ENCODE data around the gene ZC3H11A. TPM values are rescaled to one million over a fixed set of nuclear protein-coding genes. Genes with fewer than 3 reads are reported as not detected.
A peak's percentile ranks its signal among the peaks of the same experiment; 100 is the strongest.

ZC3H11A gene
- total RNA-seq, 1 experiment from 2014 or later: 75.2 TPM

DNA sequence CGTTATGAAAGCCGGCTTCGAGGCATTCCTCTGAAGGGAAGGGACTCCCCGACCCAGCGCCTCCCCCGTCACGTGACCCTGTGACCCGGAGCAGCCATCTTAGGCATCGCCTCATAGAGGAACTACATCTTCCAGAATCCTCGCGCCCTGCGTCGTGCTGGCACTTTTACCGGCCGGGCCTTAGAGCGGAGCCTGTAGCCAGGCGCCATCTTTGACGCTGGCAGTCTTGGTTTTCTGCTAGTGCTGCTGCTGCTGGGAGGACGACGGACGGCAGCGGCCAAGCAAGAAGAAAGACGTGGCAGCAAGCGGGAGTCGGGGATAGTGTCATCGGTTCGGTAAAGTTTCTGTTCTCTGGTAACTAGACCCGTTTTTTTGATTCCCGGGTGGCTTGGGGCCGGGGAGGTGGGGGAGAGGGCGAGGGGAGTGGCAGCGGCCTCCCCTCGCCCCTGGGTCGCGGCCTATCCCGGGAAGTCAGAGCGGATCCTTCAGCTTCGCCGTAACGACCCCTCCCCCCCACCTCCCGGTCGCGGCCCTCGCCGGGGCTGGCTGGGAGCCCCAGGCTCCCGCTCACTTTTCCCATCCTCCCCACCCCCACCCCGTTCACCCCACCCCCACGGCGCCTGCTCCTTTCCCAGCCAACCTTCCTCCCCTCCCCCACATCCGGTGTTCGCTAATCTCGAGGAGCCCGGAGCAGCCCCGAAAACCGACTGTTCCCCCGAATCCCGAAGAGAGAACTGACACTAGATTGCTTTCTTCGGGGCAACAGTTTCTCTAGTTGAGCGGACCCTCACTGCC is at the start of gene ZC3H11A, which contains the start of gene ZBED6 (continued):
- TF ChIP-seq, protein P1, sequence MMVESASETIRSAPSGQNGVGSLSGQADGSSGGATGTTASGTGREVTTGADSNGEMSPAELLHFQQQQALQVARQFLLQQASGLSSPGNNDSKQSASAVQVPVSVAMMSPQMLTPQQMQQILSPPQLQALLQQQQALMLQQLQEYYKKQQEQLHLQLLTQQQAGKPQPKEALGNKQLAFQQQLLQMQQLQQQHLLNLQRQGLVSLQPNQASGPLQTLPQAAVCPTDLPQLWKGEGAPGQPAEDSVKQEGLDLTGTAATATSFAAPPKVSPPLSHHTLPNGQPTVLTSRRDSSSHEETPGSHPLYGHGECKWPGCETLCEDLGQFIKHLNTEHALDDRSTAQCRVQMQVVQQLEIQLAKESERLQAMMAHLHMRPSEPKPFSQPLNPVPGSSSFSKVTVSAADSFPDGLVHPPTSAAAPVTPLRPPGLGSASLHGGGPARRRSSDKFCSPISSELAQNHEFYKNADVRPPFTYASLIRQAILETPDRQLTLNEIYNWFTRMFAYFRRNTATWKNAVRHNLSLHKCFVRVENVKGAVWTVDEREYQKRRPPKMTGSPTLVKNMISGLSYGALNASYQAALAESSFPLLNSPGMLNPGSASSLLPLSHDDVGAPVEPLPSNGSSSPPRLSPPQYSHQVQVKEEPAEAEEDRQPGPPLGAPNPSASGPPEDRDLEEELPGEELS (CRISPR knock-in tag; IDR thresholded peaks at IDR 0.05): no peak
- TF ChIP-seq MYBL2 (CRISPR knock-in tag; IDR thresholded peaks at IDR 0.05) (peak; percentile 50; the same call in 1 of the 2 replicates), RORB (CRISPR knock-in tag; IDR thresholded peaks at IDR 0.05) (no peak), SP1 (CRISPR knock-in tag; conservative IDR thresholded peaks at IDR 0.05) (peak; percentile 43; the same call in 1 of the 2 replicates), ESRRA (CRISPR knock-in tag; IDR thresholded peaks at IDR 0.05; ENCODE audit: borderline replicate concordance) (no peak), NFATC4 (CRISPR knock-in tag; IDR thresholded peaks at IDR 0.05) (no peak), ZNF416 (CRISPR knock-in tag; IDR thresholded peaks at IDR 0.05) (no peak), ZNF423 (CRISPR knock-in tag; IDR thresholded peaks at IDR 0.05) (no peak), IRF2 (CRISPR knock-in tag; IDR thresholded peaks at IDR 0.05; ENCODE audit: borderline replicate concordance, low read depth) (no peak), ATF1 (CRISPR knock-in tag; IDR thresholded peaks at IDR 0.05) (no peak), ZNF121 (CRISPR knock-in tag; IDR thresholded peaks at IDR 0.05) (no peak), FOXJ3 (CRISPR knock-in tag; IDR thresholded peaks at IDR 0.05; ENCODE audit: borderline replicate concordance) (no peak), CREM (CRISPR knock-in tag; IDR thresholded peaks at IDR 0.05) (peak; percentile 60; the same call in 1 of the 2 replicates), NR1H2 (CRISPR knock-in tag; IDR thresholded peaks at IDR 0.05) (no peak), ETV6 (CRISPR knock-in tag; IDR thresholded peaks at IDR 0.05) (peak; percentile 75)
- TF ChIP-seq, protein P2, sequence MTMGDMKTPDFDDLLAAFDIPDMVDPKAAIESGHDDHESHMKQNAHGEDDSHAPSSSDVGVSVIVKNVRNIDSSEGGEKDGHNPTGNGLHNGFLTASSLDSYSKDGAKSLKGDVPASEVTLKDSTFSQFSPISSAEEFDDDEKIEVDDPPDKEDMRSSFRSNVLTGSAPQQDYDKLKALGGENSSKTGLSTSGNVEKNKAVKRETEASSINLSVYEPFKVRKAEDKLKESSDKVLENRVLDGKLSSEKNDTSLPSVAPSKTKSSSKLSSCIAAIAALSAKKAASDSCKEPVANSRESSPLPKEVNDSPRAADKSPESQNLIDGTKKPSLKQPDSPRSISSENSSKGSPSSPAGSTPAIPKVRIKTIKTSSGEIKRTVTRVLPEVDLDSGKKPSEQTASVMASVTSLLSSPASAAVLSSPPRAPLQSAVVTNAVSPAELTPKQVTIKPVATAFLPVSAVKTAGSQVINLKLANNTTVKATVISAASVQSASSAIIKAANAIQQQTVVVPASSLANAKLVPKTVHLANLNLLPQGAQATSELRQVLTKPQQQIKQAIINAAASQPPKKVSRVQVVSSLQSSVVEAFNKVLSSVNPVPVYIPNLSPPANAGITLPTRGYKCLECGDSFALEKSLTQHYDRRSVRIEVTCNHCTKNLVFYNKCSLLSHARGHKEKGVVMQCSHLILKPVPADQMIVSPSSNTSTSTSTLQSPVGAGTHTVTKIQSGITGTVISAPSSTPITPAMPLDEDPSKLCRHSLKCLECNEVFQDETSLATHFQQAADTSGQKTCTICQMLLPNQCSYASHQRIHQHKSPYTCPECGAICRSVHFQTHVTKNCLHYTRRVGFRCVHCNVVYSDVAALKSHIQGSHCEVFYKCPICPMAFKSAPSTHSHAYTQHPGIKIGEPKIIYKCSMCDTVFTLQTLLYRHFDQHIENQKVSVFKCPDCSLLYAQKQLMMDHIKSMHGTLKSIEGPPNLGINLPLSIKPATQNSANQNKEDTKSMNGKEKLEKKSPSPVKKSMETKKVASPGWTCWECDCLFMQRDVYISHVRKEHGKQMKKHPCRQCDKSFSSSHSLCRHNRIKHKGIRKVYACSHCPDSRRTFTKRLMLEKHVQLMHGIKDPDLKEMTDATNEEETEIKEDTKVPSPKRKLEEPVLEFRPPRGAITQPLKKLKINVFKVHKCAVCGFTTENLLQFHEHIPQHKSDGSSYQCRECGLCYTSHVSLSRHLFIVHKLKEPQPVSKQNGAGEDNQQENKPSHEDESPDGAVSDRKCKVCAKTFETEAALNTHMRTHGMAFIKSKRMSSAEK (CRISPR knock-in tag; IDR thresholded peaks at IDR 0.05; ENCODE audit: borderline replicate concordance): no peak
- TF ChIP-seq, protein P3, sequence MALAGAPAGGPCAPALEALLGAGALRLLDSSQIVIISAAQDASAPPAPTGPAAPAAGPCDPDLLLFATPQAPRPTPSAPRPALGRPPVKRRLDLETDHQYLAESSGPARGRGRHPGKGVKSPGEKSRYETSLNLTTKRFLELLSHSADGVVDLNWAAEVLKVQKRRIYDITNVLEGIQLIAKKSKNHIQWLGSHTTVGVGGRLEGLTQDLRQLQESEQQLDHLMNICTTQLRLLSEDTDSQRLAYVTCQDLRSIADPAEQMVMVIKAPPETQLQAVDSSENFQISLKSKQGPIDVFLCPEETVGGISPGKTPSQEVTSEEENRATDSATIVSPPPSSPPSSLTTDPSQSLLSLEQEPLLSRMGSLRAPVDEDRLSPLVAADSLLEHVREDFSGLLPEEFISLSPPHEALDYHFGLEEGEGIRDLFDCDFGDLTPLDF (CRISPR knock-in tag; IDR thresholded peaks at IDR 0.05): no peak
- TF ChIP-seq, protein P4, sequence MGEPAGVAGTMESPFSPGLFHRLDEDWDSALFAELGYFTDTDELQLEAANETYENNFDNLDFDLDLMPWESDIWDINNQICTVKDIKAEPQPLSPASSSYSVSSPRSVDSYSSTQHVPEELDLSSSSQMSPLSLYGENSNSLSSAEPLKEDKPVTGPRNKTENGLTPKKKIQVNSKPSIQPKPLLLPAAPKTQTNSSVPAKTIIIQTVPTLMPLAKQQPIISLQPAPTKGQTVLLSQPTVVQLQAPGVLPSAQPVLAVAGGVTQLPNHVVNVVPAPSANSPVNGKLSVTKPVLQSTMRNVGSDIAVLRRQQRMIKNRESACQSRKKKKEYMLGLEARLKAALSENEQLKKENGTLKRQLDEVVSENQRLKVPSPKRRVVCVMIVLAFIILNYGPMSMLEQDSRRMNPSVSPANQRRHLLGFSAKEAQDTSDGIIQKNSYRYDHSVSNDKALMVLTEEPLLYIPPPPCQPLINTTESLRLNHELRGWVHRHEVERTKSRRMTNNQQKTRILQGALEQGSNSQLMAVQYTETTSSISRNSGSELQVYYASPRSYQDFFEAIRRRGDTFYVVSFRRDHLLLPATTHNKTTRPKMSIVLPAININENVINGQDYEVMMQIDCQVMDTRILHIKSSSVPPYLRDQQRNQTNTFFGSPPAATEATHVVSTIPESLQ (CRISPR knock-in tag; IDR thresholded peaks at IDR 0.05): no peak
- TF ChIP-seq, protein P5, sequence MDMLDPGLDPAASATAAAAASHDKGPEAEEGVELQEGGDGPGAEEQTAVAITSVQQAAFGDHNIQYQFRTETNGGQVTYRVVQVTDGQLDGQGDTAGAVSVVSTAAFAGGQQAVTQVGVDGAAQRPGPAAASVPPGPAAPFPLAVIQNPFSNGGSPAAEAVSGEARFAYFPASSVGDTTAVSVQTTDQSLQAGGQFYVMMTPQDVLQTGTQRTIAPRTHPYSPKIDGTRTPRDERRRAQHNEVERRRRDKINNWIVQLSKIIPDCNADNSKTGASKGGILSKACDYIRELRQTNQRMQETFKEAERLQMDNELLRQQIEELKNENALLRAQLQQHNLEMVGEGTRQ (CRISPR knock-in tag; IDR thresholded peaks at IDR 0.05): peak; percentile 98
- TF ChIP-seq, protein P6, sequence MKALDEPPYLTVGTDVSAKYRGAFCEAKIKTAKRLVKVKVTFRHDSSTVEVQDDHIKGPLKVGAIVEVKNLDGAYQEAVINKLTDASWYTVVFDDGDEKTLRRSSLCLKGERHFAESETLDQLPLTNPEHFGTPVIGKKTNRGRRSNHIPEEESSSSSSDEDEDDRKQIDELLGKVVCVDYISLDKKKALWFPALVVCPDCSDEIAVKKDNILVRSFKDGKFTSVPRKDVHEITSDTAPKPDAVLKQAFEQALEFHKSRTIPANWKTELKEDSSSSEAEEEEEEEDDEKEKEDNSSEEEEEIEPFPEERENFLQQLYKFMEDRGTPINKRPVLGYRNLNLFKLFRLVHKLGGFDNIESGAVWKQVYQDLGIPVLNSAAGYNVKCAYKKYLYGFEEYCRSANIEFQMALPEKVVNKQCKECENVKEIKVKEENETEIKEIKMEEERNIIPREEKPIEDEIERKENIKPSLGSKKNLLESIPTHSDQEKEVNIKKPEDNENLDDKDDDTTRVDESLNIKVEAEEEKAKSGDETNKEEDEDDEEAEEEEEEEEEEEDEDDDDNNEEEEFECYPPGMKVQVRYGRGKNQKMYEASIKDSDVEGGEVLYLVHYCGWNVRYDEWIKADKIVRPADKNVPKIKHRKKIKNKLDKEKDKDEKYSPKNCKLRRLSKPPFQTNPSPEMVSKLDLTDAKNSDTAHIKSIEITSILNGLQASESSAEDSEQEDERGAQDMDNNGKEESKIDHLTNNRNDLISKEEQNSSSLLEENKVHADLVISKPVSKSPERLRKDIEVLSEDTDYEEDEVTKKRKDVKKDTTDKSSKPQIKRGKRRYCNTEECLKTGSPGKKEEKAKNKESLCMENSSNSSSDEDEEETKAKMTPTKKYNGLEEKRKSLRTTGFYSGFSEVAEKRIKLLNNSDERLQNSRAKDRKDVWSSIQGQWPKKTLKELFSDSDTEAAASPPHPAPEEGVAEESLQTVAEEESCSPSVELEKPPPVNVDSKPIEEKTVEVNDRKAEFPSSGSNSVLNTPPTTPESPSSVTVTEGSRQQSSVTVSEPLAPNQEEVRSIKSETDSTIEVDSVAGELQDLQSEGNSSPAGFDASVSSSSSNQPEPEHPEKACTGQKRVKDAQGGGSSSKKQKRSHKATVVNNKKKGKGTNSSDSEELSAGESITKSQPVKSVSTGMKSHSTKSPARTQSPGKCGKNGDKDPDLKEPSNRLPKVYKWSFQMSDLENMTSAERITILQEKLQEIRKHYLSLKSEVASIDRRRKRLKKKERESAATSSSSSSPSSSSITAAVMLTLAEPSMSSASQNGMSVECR (CRISPR knock-in tag; IDR thresholded peaks at IDR 0.05; ENCODE audit: borderline replicate concordance): 0 out of 2 replicates have a peak, but pooled peaks have one; percentile 23
- TF ChIP-seq, protein P7, sequence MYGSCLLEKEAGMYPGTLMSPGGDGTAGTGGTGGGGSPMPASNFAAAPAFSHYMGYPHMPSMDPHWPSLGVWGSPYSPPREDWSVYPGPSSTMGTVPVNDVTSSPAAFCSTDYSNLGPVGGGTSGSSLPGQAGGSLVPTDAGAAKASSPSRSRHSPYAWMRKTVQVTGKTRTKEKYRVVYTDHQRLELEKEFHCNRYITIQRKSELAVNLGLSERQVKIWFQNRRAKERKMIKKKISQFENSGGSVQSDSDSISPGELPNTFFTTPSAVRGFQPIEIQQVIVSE (CRISPR knock-in tag; IDR thresholded peaks at IDR 0.05; ENCODE audit: borderline replicate concordance): no peak
- TF ChIP-seq, protein P8, sequence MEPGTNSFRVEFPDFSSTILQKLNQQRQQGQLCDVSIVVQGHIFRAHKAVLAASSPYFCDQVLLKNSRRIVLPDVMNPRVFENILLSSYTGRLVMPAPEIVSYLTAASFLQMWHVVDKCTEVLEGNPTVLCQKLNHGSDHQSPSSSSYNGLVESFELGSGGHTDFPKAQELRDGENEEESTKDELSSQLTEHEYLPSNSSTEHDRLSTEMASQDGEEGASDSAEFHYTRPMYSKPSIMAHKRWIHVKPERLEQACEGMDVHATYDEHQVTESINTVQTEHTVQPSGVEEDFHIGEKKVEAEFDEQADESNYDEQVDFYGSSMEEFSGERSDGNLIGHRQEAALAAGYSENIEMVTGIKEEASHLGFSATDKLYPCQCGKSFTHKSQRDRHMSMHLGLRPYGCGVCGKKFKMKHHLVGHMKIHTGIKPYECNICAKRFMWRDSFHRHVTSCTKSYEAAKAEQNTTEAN (CRISPR knock-in tag; IDR thresholded peaks at IDR 0.05): no peak

Data from WTC11 (cell line).